Testis (tissue), 2 donors: ENCODE data around the gene GLCE.

Experiments used
- CTCF ChIP-seq, 3 experiments: fragments of 450-650 bp in 2 of 3; fragments of 200-600 bp in 1 of 3; sonication (generic) in 1 of 3; IDR thresholded peaks; one replicate each; pipeline ENCODE4 v1.5.1; 2016 to 2019; ENCODE audit warnings: antibody characterized with exemption in 3 of 3, mild to moderate bottlenecking in 2 of 3, moderate library complexity in 1 of 3
- POLR2A ChIP-seq: fragments of 450-650 bp; IDR thresholded peaks from one replicate; pipeline ENCODE4 v1.6.1; 2017; ENCODE audit warnings: antibody characterized with exemption, mild to moderate bottlenecking, moderate library complexity

- no peak for TF ChIP-seq POLR2A
- no peak for TF ChIP-seq CTCF (IDR thresholded peaks at IDR 0.05)
These were observed 10.6 kb upstream of the GLCE start for GRCh38 chr15:69149803-69150202.
